Stimulated activated CD4-positive, alpha-beta T cell treated with anti-CD3 and anti-CD28 coated beads, Interleukin-4, amount 100 ng/mL, for 24 hours (primary cell): ENCODE measurements around the gene ARHGEF7.
A peak's percentile ranks its signal among the peaks of the same experiment; 100 is the strongest.

Experiments
- DNase-seq: peaks from one replicate; pipeline ENCODE4 v3.0.0-alpha.2; 2020

ARHGEF7 gene

GRCh38 chr13:111203736-111204389 lies 88.8 kb downstream of the ARHGEF7 start:
- DNase-seq = no peak

GRCh38 chr13:111204438-111205177 lies 89.5 kb downstream of the ARHGEF7 start:
- DNase-seq = no peak

- DNase-seq = no peak
Measured at GRCh38 chr13:111206148-111206547, 91.0 kb downstream of the ARHGEF7 start.

GRCh38 chr13:111209613-111210012 lies 94.5 kb downstream of the ARHGEF7 start:
- no peak for DNase-seq

- no peak for DNase-seq
Measured at GRCh38 chr13:111210091-111210490, 95.0 kb downstream of the ARHGEF7 start.

GRCh38 chr13:111210544-111211469 lies 95.7 kb downstream of the ARHGEF7 start:
- DNase-seq = no peak

- no peak for DNase-seq
Measured at GRCh38 chr13:111211789-111212516, 96.8 kb downstream of the ARHGEF7 start.

GRCh38 chr13:111212517-111212873 lies 97.4 kb downstream of the ARHGEF7 start:
- no peak for DNase-seq

- DNase-seq = no peak
Measured at GRCh38 chr13:111213964-111214726, 99.0 kb downstream of the ARHGEF7 start.

- no peak for DNase-seq
Measured at GRCh38 chr13:111215081-111216047, 100.3 kb downstream of the ARHGEF7 start.

GRCh38 chr13:111216166-111216960 lies 101.3 kb downstream of the ARHGEF7 start:
- peak; percentile 44 for DNase-seq

- DNase-seq = no peak
Measured at GRCh38 chr13:111217641-111218040, 102.5 kb downstream of the ARHGEF7 start.

- no peak for DNase-seq
Measured at GRCh38 chr13:111219280-111219679, 104.2 kb downstream of the ARHGEF7 start.

- no peak for DNase-seq
Measured at GRCh38 chr13:111219950-111220349, 104.8 kb downstream of the ARHGEF7 start.

GRCh38 chr13:111225166-111225565 lies 110.1 kb downstream of the ARHGEF7 start:
- no peak for DNase-seq

- DNase-seq = no peak
Measured at GRCh38 chr13:111225810-111226546, 110.9 kb downstream of the ARHGEF7 start.

GRCh38 chr13:111227405-111227804 lies 112.3 kb downstream of the ARHGEF7 start:
- no peak for DNase-seq

- DNase-seq = no peak
Measured at GRCh38 chr13:111228262-111229144, 113.4 kb downstream of the ARHGEF7 start.
